SH-SY5Y (cell line): ENCODE data around the gene ERGIC1.

Source experiments
- GATA2 ChIP-seq: IDR thresholded peaks from 2 replicates; pipeline ENCODE4 v1.6.1; 2011; ENCODE audit warnings: mild to moderate bottlenecking, low read depth, low read length
- GATA3 ChIP-seq: IDR thresholded peaks from 2 replicates; pipeline ENCODE4 v1.6.1; 2011; ENCODE audit warnings: low read depth, mild to moderate bottlenecking, low read length, moderate library complexity

- no peak for TF ChIP-seq GATA2
- no peak for TF ChIP-seq GATA3
These were observed 28.9 kb upstream of the ERGIC1 start for GRCh38 chr5:172805018-172805683.
